HG03575 (cell line): ENCODE data around the gene RAP1GAP.
"Not testable (repeated sequence)": the region's sequence is repeated elsewhere in the genome, so short reads cannot be mapped to it uniquely, and the experiment has no call there.

Experiments
- ATAC-seq: cut with Tn5 transposase; IDR thresholded peaks from one replicate; pipeline ENCODE4 v1.9.1; 2021; ENCODE audit not compliant: unreplicated experiment, insufficient number of reproducible peaks, low FRiP score; ENCODE audit errors: extremely low read depth

The RAP1GAP gene

DNA sequence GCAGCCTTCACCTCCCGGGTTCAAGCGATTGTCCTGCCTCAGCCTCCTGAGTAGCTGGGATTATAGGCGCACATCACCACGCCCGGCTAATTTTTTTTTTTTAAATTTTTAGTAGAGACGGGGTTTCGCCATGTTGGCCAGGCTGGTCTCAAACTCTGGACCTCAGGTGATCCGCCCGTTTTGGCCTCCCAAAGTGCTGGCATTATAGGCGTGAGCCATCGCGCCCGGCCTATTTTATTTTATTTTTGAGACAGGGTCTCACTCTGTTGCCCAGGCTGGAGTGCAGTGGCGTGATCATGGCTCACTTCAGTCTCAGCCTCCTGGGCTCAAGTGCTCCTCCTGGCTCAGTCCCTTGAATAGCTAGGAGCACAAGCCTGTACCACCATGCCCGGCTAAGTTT is 102.8 kb downstream of the RAP1GAP start:
- ATAC-seq = not testable (repeated sequence)

DNA sequence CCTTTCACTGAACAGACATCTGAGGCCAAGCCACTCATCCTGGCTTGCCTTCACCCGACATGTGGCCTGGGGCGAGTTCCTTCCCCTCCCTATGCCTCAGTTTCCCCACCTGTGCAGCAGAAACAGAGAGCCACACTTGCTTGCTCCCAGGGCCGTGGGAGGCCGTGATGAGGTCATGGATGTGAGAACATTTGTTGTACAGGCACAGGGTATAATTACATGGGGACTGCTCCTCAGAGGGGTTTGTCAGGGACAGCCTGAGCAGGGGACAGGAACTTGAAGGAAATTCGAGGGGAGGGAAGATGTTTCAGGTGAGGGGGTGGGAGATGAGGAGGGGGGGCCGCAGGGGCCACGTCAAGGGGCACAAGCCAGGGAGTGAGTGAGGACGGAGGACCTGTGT is 103.9 kb downstream of the RAP1GAP start:
- ATAC-seq = no peak

DNA sequence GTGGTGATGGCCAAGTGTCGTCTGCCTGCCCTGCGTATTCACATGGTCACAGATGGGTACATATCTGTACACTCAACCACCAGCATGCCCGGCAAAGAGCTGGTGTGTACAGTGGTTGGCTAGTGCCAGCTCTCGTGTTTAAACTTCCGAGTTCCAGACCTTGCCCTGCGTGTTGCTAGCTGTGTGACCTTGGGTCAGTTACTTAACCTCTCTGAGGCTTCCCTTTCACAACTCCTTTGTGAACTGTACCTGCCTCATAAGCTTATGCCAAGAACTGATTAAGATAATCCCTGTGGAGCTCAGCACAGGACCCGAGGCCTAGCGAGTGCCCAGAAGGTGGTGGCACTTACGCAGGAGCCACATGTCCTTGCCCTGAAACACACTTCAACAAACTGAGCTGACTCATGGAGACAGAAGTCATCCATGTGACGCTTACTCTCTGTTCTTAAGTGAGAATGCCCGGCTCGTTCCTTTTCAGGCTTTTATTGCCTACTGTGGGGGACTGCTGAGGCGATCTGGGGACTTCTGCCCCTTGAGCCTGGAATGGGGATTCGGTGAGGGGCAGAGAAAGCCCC is 104.5 kb downstream of the RAP1GAP start:
- ATAC-seq = no peak

DNA sequence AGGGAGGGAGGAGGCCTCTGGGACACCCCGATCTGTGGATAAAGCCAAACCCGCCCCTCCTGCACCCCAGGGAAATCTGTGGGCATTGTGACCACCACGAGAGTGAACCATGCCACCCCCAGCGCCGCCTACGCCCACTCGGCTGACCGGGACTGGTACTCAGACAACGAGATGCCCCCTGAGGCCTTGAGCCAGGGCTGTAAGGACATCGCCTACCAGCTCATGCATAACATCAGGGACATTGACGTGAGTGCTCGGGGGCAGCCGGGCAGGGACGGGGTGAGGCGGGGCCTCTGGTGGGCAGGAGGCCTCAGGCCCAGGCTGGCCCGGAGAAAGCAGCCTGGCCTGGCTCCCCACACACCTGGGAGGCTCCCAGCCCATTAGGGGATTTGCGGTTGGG is 105.2 kb downstream of the RAP1GAP start:
- no peak for ATAC-seq

DNA sequence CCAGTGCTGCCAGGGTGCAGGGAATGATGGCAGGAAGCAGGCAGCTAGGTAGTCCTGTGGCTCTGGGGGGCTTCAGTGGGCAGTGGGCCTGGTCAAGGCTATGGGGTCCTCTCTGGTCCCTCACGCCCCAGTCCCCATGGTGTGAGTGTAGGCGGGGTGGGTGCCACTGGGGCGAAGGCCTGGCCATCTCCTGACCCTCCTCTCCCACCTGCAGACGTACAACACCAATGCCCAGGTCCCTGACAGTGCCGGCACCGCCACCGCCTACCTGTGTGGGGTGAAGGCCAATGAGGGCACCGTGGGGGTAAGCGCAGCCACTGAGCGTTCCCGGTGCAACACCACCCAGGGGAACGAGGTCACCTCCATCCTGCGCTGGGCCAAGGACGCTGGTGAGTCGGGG is 106.3 kb downstream of the RAP1GAP start:
- no peak for ATAC-seq

DNA sequence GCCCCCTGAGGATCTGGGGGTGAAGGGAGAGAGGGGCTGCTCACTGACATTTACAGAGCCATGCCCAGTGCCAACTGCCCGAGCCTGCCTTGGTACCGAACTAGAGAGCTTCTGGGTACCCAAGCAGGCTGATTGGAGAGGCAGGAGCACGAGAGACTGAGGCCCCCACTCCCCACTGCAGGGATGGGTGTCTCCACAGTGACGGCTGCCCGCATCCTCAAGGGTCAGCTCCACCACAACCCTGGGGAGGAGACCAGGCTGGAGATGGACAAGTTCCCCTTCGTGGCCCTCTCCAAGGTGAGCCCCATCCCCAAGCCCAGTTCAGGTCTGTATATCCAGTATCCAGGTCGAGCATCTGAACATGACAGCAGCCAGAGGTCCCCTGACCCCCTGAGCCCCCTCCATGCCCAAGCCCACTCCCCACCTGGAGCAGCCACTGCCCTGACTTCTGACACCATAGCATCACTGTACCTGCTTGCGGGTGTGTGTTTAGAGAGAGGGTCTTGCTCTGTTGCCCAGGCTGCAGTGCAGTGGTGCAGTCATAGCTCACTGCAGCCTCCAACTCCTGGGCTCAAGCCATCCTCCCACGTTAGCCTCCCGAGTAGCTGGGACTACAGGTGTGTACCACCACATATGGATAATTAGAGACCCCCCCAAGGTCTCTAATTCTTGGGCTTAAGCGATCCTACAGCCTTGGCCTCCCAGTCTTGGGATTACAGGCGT is 108.1 kb downstream of the RAP1GAP start:
- no peak for ATAC-seq

DNA sequence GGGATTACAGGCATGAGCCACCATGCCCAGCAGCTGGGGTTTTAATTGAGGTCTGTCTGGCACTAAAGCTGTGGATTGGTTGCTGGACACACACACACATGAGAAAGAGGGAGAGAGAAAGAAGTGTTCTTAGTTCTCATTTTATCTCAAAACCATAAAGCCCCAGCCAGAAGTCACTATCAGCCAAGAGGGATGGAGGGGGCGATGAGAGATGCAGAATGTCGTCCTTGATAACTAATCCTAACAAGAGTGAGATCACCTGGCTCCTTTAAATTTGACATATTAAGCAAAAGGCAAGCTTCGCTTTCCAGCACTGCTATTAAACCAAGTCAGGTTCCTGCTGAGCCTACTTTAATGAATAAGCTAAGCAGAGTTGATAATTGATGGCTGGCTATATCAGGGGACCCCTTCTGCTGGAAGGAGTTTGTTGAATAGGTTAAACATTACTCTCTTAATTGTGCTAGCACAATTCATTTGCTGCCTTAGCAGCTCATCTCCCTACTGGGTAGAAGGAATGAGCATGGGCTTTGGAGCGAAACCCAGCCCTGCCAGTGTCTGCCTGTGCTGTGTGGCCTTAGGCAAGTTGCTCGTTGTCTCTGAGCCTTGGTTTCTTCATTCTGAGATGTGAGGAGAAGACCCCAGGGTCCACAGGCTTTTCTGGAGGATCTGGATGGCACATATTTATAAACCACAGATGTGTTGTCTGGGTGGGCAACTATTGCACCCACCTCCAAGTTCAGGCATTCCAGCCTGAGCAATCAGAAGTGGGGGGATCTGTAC is 109.2 kb downstream of the RAP1GAP start:
- no peak for ATAC-seq

DNA sequence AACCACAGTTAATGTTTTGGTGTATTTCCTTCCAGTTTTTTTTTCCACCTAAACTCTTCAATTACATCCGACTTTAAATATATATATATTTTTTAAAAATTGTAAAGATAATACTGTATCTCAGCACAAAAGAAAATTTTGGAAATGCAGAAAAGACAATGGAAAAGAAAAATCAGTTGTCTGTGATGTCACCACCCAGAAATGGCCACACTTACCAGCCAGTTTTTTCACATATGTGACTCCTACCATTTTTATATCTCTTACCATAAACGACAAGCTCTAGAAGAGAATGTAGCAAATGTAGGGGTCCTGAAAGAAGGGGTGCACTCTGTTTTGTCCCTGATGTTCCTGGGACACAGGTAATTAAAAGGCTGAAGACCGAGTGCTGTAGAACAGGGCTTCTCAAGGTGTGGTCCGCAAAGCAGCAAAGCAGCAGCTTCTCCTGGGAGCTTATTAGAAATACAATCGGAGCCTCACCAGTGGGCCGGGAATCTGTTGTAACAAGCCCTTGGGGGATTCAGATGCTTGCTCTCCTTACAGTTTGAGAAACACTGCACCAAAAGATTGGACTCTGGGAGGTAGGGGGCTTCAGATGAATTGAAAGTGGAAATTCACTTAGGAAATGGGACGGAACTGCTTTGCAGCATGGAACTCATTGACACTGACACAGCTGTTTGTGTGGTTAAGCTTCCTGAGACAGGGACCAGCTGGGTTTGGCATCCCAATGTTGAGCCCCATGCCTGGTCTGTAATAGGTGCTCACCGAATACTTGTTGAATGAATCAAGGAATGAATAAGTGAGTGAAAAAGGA is 115.8 kb downstream of the RAP1GAP start:
- no peak for ATAC-seq

DNA sequence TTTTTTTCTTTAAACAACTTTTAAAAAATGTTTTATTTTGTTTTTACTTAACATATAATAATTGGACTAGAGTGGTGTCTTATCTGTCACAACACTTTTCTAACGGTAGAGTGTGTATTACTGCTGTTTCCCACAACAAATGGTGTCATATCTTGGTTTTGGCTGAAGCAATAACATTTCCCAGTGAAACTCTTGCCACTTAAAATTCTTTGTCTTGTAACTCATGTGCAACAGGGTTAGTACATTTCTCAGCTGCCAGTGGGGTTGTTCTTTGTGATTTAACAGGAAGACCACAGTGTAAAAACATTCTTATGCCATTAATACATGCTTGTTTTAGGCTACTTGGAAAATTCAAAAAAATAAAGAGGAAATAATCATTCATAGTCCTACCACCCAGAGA is 116.4 kb downstream of the RAP1GAP start:
- ATAC-seq = no peak

DNA sequence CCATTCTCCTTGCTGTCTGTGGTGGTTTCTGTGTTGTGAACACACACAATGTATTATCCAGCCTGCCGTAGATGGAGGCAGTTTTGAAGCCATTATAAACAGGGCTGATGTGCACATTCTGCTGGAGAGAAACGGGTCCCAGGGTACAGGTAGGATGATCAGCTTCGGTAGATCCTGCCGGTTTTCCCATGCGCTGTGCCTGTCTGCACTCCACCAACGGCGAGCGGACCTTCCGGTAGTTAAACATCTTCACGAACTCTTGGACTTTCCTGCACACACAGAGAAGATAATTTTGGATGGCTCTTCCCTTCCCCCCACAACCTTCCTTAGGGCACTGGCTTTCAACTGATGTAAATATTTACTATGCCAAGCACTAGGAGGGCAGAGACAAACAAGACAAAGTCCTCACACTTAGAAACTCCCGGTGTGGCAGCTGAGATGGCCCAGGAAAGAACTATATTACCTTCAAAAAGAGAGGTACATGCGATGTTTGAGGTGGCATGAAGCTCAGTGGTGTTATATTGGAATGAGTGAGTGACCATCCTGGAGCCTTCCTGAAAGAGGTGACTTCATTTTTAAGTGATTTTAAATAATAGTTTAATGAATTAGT is 118.2 kb downstream of the RAP1GAP start:
- no peak for ATAC-seq

DNA sequence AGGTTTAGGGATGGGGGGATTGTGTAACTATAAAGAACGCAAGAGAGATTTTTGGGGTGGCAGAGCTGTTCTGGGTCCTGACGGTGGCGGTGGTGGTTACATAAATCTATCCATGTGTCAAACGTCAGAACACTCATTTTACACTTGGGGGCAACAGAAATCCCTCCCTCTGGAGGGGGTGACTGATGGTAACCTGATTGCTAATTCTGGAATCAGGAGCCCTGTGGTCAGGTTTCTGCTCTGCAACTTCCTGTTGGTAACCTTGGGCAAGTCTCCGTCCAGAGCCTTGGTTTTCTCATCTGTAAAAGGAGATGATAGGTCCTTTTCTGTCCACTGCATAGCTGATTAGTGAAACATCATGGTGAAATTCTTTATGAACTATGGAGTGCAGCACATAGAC is 119.1 kb downstream of the RAP1GAP start:
- ATAC-seq = no peak

DNA sequence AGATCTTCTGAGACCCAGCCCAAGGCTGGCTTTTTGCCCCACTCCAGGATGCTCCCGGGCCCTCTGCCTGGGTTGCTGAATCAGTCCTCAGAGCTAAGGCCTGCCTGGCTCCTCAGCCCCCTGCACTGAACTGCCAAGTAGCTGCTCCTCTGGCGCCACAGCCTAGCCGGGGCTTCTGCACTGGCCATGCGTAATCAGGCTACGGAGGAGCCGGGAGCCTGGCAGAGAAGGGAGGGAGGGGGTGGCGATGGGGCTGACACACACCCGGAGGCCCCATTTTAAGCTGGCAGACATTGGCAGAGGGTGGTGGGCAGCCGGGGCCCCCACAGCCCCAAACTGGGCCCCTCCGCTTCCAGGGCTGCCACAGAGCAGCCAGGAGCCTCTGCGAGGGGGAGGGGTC is 121.3 kb downstream of the RAP1GAP start:
- no peak for ATAC-seq
